GM18526 (cell line): ENCODE results near the gene SLC4A11.

Experiments
- POLR2A ChIP-seq: IDR thresholded peaks from 3 replicates; pipeline ENCODE4 v1.6.1; 2011; ENCODE audit not compliant: insufficient read length; ENCODE audit errors: extremely low read depth

Gene SLC4A11

GRCh38 chr20:3239026-3239866 lies at the start of gene SLC4A11:
Gene SLC4A11, minus strand, starts transcription at chr20:3239190. Its CDS starts 53 bp downstream, at chr20:3239137.
- TF ChIP-seq POLR2A = no peak

GRCh38 chr20:3283222-3283820 lies 44.3 kb upstream of the SLC4A11 start:
- TF ChIP-seq POLR2A = no peak

GRCh38 chr20:3282271-3283221 lies 43.6 kb upstream of the SLC4A11 start:
- no peak for TF ChIP-seq POLR2A

DNA sequence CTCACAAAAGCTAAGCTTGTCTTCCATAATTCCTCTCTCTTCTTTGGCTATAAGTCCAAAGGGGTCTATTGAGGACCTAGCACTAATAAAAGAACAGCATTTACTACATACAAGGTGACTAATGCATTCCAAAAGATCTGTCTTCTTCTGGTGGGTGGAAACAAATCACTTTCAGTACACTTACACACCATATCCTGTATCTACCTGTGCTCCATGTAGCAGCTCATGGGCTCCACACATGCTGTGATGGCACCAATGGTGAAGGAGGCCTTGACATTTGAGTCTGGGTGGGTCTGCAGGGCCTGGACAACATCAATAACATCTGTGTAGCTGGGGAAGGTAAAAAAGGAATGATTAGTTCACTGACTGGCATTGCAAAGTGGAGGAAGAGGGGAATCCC lies 42.4 kb upstream of the SLC4A11 start:
- no peak for TF ChIP-seq POLR2A

DNA sequence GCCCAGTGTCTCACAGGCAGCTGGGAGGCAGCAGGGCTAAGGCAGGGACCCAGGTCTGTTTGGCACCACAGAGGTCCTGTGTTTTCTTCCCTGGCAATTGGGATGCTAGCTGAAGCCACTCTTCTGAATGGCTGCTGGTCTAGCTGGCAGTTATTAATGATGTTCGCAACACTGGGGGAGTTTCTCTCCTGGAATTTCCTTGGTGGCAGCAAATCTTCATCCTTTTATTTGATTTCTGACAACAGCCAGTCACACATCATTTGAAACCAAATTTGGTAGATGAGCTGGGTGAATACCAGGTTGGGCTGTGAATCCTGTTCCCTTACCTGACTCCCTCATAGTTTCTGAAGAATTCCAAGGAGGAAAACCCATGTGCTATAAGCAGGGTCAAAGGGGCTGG lies 40.8 kb upstream of the SLC4A11 start:
- TF ChIP-seq POLR2A = no peak

DNA sequence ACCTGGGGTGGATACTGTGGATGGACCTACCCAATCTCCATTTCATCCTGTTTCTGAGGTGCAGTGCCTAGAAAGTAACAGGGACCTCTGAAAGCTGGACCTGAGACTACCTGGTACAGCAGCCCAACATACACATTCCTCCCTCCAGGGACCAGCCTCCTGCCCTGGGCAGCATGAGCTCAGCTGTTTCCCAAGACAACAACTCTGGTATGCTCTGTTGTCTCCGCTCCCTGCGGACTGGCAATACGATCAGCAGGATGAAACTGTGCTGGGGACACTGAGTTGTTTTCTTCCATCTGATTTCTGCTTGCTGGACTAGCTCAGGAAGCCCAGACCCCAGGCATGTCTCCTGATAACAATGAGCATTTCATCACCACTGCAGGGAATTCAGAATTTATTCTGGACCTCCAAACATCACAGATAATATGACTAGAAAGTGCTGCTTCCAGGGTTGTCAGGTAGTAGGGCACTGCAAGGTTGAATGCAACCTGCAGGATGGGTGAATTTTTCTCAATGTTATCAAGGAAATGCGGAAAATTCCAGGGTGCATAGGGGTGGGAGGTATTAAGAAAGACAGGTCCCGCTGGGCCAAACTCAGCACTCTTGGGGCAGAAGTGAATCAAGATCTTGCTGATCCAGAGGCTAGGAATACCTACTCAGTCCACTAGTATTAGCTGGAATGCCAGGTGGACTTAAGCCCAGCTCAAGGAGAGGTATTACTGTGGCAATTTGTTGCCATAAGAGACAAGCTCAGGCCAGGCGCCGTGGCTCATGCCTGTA lies 38.9 kb upstream of the SLC4A11 start:
- no peak for TF ChIP-seq POLR2A

DNA sequence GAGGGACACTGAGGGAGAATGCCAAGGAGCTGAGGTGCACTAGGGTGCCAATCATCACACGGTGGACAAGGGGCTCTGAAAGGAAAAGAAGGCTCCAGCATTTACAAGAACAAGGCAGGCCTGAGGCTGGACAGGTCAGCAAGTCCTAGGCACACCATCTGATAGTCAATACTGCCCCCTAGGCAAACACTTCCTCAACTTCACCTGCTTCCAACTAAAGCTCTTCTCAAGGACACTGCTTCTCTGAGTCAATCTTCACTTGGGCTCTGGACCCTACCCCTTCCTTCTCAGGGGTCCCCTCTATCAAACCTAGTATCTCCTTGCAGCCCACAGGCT lies 37.7 kb upstream of the SLC4A11 start:
- TF ChIP-seq POLR2A = no peak

DNA sequence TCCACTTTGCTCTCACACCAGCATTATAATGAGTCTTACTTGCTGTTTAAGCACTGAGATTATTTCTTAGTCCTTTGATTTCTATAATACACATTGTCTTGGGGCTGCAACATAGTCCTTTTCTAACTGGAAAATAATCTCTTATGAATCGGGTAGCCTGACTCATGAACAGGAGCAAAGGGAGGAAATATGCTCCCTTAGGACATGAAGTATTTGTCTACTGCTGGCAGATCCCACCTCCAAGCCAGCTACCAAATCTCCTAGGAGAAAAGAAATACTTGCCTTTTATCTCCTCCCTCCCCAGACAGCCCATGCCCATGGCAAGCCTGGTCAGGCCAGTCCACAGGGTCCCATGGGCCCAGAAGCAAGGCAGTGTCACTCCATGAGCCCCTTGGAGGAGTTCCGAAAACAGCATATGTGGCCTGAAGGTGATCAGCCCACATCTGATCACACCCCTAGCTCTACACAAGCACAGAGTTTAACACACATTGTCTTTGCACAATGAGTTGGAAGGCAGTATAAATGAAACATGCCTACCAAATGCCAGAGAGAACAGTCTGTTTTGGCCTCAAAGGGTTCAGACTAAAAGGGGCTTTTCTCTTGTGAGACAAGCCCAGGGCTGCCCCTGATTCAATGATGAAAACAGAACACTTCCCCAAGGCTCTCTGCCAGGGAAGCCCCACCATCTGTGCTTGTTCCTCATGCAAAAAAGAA lies 37.1 kb upstream of the SLC4A11 start:
- TF ChIP-seq POLR2A = no peak

DNA sequence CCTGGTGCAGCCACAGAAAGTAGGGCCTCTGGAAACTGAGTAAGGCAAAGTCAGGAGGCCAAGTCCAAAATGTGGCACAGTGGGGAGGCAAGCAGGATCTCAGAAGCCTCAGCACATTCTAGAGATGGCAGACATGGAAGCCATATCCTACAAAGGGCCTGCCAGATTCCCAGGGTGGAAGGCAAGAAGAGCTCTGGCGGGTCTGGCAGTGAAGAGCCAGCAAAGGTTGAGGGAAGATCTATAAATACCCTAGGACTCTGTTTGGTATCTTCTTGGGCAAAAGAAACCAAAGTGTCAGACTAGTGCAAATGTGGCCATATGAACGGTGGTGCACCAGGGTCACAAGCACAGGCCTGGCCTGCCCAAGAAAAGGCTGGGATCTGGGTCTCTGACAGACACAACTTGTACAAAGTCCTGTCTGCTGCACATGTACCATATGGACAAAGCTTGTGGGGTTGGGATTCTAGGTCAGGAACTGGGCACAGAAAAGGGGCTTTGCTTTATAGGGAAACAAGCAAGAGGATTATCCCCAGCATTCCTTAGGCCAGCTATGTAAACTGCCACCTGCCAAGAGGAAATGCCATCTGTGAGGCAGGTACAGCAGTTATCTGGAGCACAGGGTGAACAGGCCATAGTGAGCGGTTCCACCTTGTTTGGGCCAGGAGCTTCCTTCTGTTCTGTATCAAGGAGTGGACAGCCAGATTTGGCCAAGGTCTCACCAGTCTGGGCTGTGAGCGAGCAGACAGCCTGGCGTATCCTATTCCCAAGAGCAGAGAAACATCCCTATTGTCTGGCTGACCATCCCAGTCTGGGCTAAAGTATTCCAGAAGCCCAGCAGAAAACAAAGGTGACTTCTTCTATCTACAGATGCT lies 36.3 kb upstream of the SLC4A11 start:
- no peak for TF ChIP-seq POLR2A

DNA sequence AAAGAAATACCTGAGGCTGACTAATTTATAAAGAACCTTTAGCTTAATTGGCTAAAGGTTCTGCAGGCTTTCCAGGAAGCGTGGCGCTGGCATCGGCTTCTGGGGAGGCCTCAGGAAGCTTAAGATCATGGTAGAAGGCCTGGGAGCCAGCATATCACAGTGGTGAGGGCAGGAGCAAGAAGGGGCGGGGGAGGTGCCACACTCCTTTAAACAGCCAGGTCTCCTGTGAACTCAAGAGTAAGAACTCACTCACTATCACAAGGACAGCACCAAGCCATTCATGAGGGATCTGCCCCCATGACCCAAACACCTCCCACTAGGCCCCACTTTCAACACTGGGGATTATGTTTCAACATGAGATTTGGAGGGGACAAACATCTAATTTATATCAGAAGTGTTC lies 34.4 kb upstream of the SLC4A11 start:
- TF ChIP-seq POLR2A = no peak

- no peak for TF ChIP-seq POLR2A
Observed at GRCh38 chr20:3270051-3270450, 31.1 kb upstream of the SLC4A11 start.

DNA sequence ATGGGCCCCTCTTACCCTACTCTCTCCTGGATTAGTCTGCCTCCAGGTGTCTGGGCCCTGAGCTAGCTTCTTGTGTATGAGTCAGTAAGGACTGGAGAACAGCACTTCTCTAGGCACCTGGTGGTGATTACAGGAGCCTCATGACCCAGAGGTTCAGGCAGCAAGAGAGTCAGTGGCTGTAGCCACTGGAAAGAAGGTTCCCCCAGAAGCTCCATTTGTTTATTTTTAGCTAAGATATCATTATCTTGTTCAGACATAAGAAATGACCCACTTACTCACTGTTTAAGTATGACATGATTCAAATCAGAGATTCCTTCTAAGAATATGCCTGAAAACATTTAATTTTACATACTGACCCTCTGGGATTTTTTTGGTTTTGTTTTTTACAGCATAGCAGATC lies 23.6 kb upstream of the SLC4A11 start:
- TF ChIP-seq POLR2A = no peak

DNA sequence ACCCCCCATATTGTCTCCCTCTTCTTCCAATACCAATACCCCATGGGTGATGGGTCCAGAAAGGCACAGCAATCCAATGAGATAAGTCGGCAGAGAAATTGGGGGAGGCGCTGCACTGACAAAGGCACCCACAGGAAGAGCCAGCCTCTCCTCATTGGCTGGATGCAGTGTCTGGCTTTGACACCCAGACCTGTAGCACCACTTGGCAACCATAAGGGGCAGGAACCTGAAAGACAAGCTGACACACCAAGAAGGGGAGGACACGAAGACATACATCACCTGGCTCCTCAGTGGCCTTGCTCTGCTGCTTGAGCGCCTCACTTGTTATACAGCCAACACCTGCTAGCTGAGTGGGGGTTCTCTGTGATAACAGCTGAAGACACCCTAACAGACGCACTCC lies 19.4 kb upstream of the SLC4A11 start:
- TF ChIP-seq POLR2A = no peak

- no peak for TF ChIP-seq POLR2A
Observed at GRCh38 chr20:3255728-3256127, 16.7 kb upstream of the SLC4A11 start.

DNA sequence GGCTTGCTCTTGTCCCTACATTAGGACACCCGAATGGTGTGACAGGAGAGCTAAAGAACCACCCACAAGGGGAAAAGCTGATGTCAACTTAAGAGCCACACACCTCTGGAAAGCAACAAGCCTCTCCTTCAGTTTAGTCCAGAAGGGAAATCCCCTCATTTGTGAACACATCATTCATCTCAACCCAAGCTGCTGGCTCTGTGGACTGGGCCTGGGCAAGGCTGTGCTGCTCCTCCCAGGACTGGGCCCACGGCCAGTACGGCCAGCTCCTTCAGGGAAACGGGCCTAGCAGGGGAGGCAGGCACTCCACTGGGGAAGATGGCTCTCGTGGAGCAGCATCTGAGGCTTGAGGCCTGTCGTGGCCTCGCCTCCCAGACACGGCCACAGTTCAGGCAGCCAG lies 12.8 kb upstream of the SLC4A11 start:
- TF ChIP-seq POLR2A = no peak
